H9 (cell line): ENCODE data around the gene HS6ST3. TPM values are rescaled to one million over a fixed set of nuclear protein-coding genes. Genes with fewer than 3 reads are reported as not detected.

ENCODE experiments used
- DNase-seq: peaks from one replicate; pipeline ENCODE4 v3.0.0-alpha.2; 2017
- H2AFZ ChIP-seq: one replicate; pipeline ENCODE4 v1.6.1; 2013; ENCODE audit warnings: mild to moderate bottlenecking, low read length, control low read depth, moderate library complexity
- H2AK5ac ChIP-seq: 2 replicates; pipeline ENCODE4 v1.6.1; 2013; ENCODE audit warnings: low read length, control low read depth, mixed read lengths; ENCODE audit not compliant: insufficient read length
- H2BK120ac ChIP-seq: one replicate; pipeline ENCODE4 v1.6.1; 2013; ENCODE audit warnings: low read depth, mild to moderate bottlenecking, low read length, control low read depth, inconsistent platforms; ENCODE audit not compliant: poor library complexity, severe bottlenecking
- H2BK12ac ChIP-seq: 2 replicates; pipeline ENCODE4 v1.6.1; 2013; ENCODE audit warnings: low read length, control low read depth, mixed read lengths, low read depth; ENCODE audit not compliant: insufficient read length
- H2BK15ac ChIP-seq: 2 replicates; pipeline ENCODE4 v1.6.1; 2013; ENCODE audit warnings: low read depth, low read length, control low read depth
- H2BK20ac ChIP-seq: one replicate; pipeline ENCODE4 v1.6.1; 2013; ENCODE audit warnings: low read depth, mild to moderate bottlenecking, low read length, control low read depth, inconsistent platforms; ENCODE audit not compliant: poor library complexity, severe bottlenecking
- H2BK5ac ChIP-seq: 2 replicates; pipeline ENCODE4 v1.6.1; 2013; ENCODE audit warnings: low read length, control low read depth, mixed read lengths; ENCODE audit not compliant: insufficient read length
- H3K14ac ChIP-seq: 2 replicates; pipeline ENCODE4 v1.6.1; 2013; ENCODE audit warnings: low read length, control low read depth; ENCODE audit not compliant: insufficient read depth
- H3K18ac ChIP-seq: 2 replicates; pipeline ENCODE4 v1.6.1; 2013; ENCODE audit warnings: low read depth, mild to moderate bottlenecking, mixed read lengths, low read length, control low read depth; ENCODE audit not compliant: insufficient read length
- H3K23ac ChIP-seq: 2 replicates; pipeline ENCODE4 v1.6.1; 2013; ENCODE audit warnings: low read length, control low read depth, mixed read lengths, low read depth; ENCODE audit not compliant: insufficient read length
- H3K23me2 ChIP-seq: 2 replicates; pipeline ENCODE4 v1.6.1; 2013; ENCODE audit warnings: low read depth, mild to moderate bottlenecking, mixed read lengths, low read length, control low read depth; ENCODE audit not compliant: insufficient read length, poor library complexity, severe bottlenecking
- H3K27ac ChIP-seq: 2 replicates; pipeline ENCODE4 v1.5.1; 2013; ENCODE audit warnings: low read length, control low read depth, mixed read lengths, low read depth; ENCODE audit not compliant: insufficient read length
- H3K27me3 ChIP-seq: 2 replicates; pipeline ENCODE4 v1.6.1; 2013; ENCODE audit warnings: low read length, control low read depth, inconsistent platforms; ENCODE audit not compliant: insufficient read depth
- H3K4ac ChIP-seq: 2 replicates; pipeline ENCODE4 v1.6.1; 2013; ENCODE audit warnings: low read depth, mild to moderate bottlenecking, control low read depth, inconsistent platforms, low read length, moderate library complexity
- H3K4me1 ChIP-seq: 2 replicates; pipeline ENCODE4 v1.6.1; 2013; ENCODE audit warnings: low read length, control low read depth, inconsistent platforms; ENCODE audit not compliant: insufficient read depth
- H3K4me2 ChIP-seq: 2 replicates; pipeline ENCODE4 v1.6.1; 2013; ENCODE audit warnings: low read length, control low read depth, mixed read lengths; ENCODE audit not compliant: insufficient read length, insufficient read depth
- H3K56ac ChIP-seq: 2 replicates; pipeline ENCODE4 v1.6.1; 2013; ENCODE audit warnings: low read depth, mild to moderate bottlenecking, mixed read lengths, low read length, control low read depth; ENCODE audit not compliant: insufficient read length
- H3K79me1 ChIP-seq: 2 replicates; pipeline ENCODE4 v1.6.1; 2013; ENCODE audit warnings: low read depth, mild to moderate bottlenecking, moderate library complexity, low read length, control low read depth, inconsistent platforms; ENCODE audit not compliant: insufficient read depth, poor library complexity, severe bottlenecking
- H3K79me2 ChIP-seq: 2 replicates; pipeline ENCODE4 v1.6.1; 2013; ENCODE audit warnings: low read length, control low read depth, inconsistent platforms; ENCODE audit not compliant: insufficient read depth
- H3K9ac ChIP-seq: 2 replicates; pipeline ENCODE4 v1.6.1; 2013; ENCODE audit warnings: low read length, control low read depth, mixed read lengths; ENCODE audit not compliant: insufficient read length; ENCODE audit errors: extremely low read depth
- H3K9me3 ChIP-seq: one replicate; pipeline ENCODE4 v1.6.1; 2013; ENCODE audit warnings: low read depth, low read length, inconsistent platforms; ENCODE audit not compliant: control insufficient read depth
- H3T11ph ChIP-seq: one replicate; pipeline ENCODE4 v1.6.1; 2013; ENCODE audit warnings: mild to moderate bottlenecking, low read length, control low read depth, inconsistent platforms
- H4K20me1 ChIP-seq: one replicate; pipeline ENCODE4 v1.6.1; 2013; ENCODE audit not compliant: control insufficient read depth, insufficient read length, insufficient read depth
- H4K5ac ChIP-seq: 2 replicates; pipeline ENCODE4 v1.6.1; 2013; ENCODE audit warnings: low read depth, mild to moderate bottlenecking, mixed read lengths, low read length, control low read depth; ENCODE audit not compliant: insufficient read length
- H4K8ac ChIP-seq: replicated peaks from 2 replicates; pipeline ENCODE4 v1.6.1; 2013; ENCODE audit warnings: low read length, control low read depth, mixed read lengths, low read depth; ENCODE audit not compliant: insufficient read length
- H4K91ac ChIP-seq: 2 replicates; pipeline ENCODE4 v1.6.1; 2013; ENCODE audit warnings: low read depth, mild to moderate bottlenecking, moderate library complexity, mixed read lengths, low read length, control low read depth; ENCODE audit not compliant: insufficient read length
- H3K27ac Mint-ChIP-seq, 3 experiments: 2 replicates in 2 of 3; 3 replicates in 1 of 3; pipeline ENCODE4 v1.8.0; 2020 to 2021; ENCODE audit warnings: mixed read lengths in 3 of 3, mild to moderate bottlenecking in 1 of 3, moderate library complexity in 1 of 3
- H3K27me3 Mint-ChIP-seq: 2 replicates; pipeline ENCODE4 v1.8.0; 2021; ENCODE audit warnings: low read depth, mild to moderate bottlenecking, moderate library complexity, mixed read lengths
- H3K36me3 Mint-ChIP-seq, 3 experiments: 2 replicates in 2 of 3; 3 replicates in 1 of 3; pipeline ENCODE4 v1.8.0; 2020 to 2021; ENCODE audit warnings: low read depth in 3 of 3, mixed read lengths in 3 of 3; ENCODE audit not compliant: insufficient read depth in 1 of 3
- H3K4me1 Mint-ChIP-seq, 2 experiments: 2 replicates each; pipeline ENCODE4 v1.8.0; 2020; ENCODE audit warnings: mixed read lengths in 2 of 2
- H3K4me3 Mint-ChIP-seq, 2 experiments: 2 replicates in 1 of 2; 3 replicates in 1 of 2; pipeline ENCODE4 v1.8.0; 2020 to 2021; ENCODE audit warnings: mild to moderate bottlenecking in 2 of 2, mixed read lengths in 2 of 2, moderate library complexity in 1 of 2
- H3K9me3 Mint-ChIP-seq, 2 experiments: 2 replicates in 1 of 2; 3 replicates in 1 of 2; pipeline ENCODE4 v1.8.0; 2020; ENCODE audit warnings: mild to moderate bottlenecking in 2 of 2, mixed read lengths in 2 of 2, moderate library complexity in 1 of 2
- CTCF ChIP-seq: fragments of 200-600 bp; sonication (generic); conservative IDR thresholded peaks from 3 replicates; pipeline ENCODE4 v1.8.0; 2021; ENCODE audit warnings: antibody characterized with exemption, mild to moderate bottlenecking
- total RNA-seq: library from RNA; stranded (reverse); gene quantifications from 2 replicates; pipeline ENCODE4 v1.2.1, GENCODE V29; 2021

HS6ST3 gene
- total RNA-seq, 1 experiment from 2014 or later: 0.44 TPM

GRCh38 chr13:96726651-96727050 lies 636.7 kb downstream of the HS6ST3 start:
- TF ChIP-seq CTCF: no peak
- no peak overlapping the region for H4K91ac ChIP-seq
- H3K27ac Mint-ChIP-seq: no peak overlapping the region
- no peaks in the 10 kb centered on the region for H4K20me1 ChIP-seq
- H3K4me2 ChIP-seq: no peak overlapping the region
- peaks cover 0 to 11% (median 0%) of the 10 kb centered on the region in 3 experiments; a peak in 1 of 7 replicates for H3K36me3 Mint-ChIP-seq
- H2BK5ac ChIP-seq: no peak overlapping the region
- no peak overlapping the region for H3T11ph ChIP-seq
- H4K5ac ChIP-seq: no peak overlapping the region
- H2AFZ ChIP-seq: no peak overlapping the region
- no peak overlapping the region for H2BK12ac ChIP-seq
- H3K23ac ChIP-seq: no peak overlapping the region
- H3K9me3 ChIP-seq: no peaks in the 10 kb centered on the region
- no peak overlapping the region for H3K9ac ChIP-seq
- DNase-seq: no peak
- H3K27me3 ChIP-seq: no peaks in the 10 kb centered on the region
- H3K4me1 ChIP-seq: no peaks in the 10 kb centered on the region
- no peak overlapping the region for H2BK20ac ChIP-seq
- no peak overlapping the region for H3K56ac ChIP-seq
- no peak overlapping the region for H3K27ac ChIP-seq
- H3K14ac ChIP-seq: no peak overlapping the region
- no peak overlapping the region for H3K4me3 Mint-ChIP-seq
- no peak overlapping the region for H2BK120ac ChIP-seq
- H3K18ac ChIP-seq: no peak overlapping the region
- no peak overlapping the region for H2AK5ac ChIP-seq
- no peak overlapping the region for H4K8ac ChIP-seq
- H3K79me1 ChIP-seq: no peaks in the 10 kb centered on the region
- H3K4ac ChIP-seq: no peak overlapping the region
- H2BK15ac ChIP-seq: no peak overlapping the region
- H3K79me2 ChIP-seq: no peaks in the 10 kb centered on the region
- H3K23me2 ChIP-seq: no peaks in the 10 kb centered on the region
- H3K9me3 Mint-ChIP-seq: peaks cover 11% of the 10 kb centered on the region in 2 experiments
- H3K27me3 Mint-ChIP-seq: peaks cover 1% of the 10 kb centered on the region; the same call in 1 of the 2 replicates
- H3K4me1 Mint-ChIP-seq: no peaks in the 10 kb centered on the region
